GM18867 (cell line): Measurements from ENCODE around the gene KIF21A.
"Not testable (repeated sequence)": the region's sequence is repeated elsewhere in the genome, so short reads cannot be mapped to it uniquely, and the experiment has no call there.

Experiments
- ATAC-seq: cut with Tn5 transposase; IDR thresholded peaks from one replicate; pipeline ENCODE4 v1.9.1; 2021; ENCODE audit warnings: mild to moderate bottlenecking, moderate library complexity; ENCODE audit not compliant: unreplicated experiment

The KIF21A gene

DNA sequence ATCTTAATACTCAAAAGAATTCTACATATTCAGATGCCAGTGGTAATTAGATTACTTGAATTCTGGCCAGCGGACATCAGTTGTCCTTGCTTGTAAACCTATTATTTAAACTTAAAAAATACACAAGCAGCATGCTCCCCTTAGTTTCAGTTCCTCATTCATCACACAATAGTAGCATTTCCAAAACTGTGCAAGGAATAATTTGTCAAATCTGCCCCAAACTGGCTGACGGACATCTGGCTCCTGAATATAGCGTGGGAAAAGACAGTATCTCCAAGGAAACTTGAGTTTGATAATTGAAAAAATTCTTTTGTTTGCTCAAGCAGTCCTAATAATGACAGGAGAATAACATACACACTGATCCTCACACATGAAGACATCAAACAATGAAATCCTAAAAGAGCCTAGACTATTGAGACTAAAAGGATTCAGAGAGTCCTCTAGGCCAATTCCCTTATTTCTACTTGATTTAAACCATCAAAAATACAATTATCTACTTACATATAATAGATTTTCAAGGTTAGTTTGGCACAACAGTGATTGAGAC is 90.4 kb downstream of the KIF21A start:
- ATAC-seq, result no peak

DNA sequence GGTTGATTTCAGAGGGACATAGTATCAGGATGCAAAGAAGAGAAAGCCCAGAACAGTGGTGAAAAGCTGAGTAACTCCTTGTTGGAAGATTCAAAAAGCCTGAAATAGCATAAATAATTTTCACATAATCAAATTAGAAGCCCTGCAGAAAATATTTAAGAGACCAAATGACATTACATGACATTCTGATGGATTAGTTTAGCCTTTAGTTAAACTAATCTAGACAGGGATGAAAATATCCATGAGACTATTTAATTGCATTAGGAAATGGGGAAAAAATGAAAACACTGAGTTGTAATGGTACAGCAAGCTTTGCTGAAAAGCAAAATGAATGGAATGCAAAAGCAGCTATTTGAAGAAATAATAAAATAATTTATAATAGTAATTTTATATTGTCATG is 91.8 kb downstream of the KIF21A start:
- no peak for ATAC-seq

DNA sequence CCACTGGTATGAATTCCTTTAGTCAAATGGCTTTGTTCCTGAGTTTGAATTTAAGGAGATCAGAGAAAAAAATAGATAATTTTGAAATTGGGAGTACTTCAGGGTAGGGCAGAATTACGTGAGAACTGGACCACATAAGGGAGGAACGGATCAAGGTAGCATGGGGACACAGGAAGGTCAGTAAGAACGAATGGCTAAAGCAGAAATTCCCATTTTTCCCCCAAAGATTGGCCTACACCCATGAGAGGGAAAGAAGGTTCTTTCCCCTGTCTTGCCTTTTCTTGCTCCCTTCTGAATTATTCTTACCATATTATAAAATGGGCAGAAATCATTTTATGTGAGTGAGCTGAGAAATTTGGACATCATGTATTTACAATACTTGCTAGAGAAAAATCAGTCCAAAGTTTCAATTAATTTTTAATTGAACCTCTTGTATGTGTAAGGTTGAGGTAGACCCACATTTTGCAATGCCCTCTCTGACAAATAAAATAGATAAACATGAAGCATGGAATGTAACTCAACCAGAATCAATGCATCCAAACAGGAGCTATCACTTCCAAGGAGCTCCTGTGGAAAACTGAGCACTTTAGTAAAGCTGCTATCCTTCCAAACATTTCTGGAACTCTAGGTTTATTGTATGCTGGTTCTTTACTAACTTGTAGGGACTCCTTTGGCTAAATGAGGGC is 93.8 kb downstream of the KIF21A start:
- ATAC-seq, result no peak

DNA sequence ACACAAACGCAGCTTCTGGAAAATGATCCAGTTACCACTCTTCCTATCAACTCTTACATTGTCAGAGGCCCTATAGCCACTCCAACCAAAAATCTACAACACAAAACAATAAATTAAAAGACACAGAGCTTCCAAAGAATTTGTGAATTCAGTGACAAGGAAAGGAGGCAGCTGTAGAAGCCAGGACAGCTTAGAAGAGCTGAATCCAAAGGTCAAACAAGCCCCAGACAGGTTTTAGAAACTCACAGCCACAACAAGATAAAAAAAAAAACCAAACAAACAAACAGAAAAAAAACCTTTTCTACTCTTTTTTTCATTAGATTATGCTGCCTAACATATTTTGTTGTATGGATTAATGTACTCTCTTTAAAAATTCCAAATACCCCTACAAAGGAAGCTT is 94.4 kb downstream of the KIF21A start:
- no peak for ATAC-seq

DNA sequence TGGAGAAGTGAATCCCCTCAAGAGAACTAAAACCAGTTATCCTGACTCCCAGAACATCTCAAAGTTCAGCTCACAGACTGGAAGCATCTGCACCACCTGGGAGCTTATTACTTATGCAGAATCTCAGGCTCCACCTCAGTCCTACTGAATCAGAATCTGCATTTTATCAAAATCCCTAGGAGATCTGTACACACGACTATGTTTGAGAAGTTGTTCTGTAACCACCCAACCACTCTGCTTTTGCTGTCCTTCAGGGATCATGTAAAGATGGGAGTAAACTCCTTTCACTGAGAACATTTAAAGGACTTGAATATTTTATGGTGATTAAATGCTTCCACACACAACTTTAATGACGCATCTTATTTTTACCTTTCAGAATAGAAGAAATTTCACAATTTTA is 98.0 kb downstream of the KIF21A start:
- ATAC-seq, result no peak

DNA sequence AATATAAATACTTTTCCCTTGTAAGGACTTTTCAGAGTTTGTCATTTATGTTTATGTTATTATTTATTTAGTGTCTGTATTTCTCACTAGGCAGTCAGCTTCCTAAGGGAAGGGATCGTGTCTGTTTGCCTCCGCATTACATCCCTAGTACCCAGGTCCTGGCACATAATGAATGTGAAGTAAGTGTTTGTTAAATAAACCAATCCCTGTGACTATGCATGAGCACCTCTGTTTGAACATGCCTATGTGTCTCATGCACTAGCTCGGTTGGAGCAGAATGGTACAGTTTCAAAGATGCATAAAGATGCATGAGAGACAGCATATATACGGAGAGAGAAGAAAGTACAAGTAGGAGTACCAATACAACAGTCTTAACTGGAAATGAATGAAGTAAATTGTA is 99.3 kb downstream of the KIF21A start:
- no peak for ATAC-seq

DNA sequence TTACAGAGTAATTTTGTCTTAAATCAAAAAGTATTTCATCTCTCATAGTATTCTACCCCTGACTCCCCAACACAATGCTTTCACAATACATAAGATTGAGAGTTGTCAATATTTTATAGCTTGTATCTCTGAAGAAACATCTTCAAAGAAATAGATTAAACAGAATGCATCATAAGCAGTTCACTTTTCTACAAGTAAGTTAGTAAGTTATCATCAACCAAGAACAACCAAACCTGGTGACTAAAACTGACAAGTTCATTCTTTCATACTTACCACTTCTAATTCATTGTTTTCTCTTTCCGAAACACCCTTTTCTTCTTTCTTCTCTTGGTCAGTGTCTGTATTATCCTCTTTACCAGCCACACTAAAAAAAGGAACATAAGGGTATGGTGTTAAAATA is 101.2 kb downstream of the KIF21A start:
- no peak for ATAC-seq

DNA sequence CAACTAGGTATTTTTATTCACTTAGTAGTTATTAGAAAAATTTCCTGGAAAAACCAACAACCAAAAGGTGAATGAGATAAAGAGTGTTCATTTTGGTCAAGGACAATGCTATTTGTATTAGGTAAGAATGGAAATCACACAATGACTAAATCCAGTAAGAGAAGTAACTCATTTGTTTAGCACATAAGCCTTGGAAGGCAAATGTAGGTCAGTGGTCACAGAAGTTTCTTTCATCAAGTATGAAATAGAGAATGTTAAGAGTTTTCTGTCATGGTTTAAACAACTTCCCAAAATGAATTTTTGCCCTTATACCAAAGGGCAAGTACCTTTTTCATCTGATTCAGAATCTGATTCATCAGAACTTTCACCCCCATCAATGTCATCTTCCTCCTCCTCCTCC is 101.7 kb downstream of the KIF21A start:
- ATAC-seq, result peak; percentile 75

DNA sequence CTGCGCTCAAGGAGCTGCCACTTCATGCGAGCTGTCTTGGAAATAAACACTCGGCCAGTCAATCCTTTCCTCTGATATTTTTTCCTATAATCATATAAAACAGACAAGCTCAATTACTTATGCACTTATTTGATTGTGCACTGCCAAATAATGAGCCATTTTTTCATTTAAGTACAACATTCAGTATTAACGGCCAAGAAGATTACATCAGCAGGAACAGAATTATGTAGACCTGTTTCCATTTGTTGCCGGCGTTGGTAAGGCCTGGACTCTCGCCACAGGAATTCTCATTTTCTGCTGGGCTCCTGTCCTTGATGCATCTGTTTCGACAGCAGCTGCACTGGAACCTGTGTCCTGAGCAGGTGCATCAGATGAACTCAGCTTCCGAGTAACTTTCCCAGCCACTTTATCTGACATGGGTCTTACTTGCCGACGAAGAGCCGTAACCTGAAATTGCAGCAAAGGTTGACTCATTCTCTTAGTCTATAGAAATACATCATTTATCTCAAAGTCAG is 110.2 kb downstream of the KIF21A start:
- ATAC-seq, result no peak

DNA sequence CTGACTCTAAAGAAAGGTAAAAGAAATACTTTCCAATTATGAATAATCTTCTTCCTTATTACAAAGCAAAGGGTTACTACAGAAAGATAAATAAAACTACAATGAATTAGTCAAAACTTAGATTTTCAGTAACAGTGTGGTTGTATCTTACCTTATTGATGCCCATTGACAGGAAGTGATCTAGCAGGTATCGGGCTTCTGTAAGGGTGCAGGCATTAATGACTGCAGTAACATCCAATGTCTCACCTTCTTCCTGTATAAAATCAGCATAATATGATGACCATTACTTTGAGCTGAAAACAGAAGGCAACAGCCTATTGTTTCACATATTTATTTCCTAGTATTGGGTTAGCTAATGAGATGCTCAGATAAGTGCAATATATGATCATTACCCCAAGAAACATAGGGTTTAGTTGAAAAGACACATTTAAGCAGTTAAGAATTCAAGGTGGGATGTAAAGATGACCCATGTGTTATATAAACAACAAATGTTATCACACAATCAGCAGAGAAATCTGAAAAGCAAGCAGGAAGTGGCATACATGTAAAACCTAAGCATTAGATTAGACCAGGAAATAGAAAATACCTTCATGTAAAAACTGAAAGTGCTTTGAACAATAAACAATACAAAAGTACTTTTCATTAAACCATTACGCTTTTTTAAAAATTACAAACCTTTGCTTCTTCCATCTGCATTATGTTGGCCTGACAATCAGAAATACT is 111.2 kb downstream of the KIF21A start:
- no peak for ATAC-seq

DNA sequence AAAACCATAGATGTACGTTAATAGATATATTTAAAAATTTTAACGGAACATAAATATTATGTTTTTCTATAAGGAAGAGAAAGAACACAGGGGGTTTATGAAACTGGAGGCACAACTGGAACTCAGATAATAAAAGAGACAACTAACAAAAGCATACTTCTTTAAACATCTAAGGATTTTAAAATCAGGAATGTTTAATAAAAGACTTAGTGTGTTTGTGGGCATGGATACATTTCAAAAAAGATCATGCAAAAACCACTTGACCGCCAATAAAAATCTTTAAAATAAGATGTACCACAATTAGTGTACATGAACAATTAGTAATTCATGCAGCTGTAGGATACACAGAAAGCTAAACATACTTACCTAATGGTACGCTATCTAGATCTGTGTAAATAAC is 113.0 kb downstream of the KIF21A start:
- no peak for ATAC-seq

DNA sequence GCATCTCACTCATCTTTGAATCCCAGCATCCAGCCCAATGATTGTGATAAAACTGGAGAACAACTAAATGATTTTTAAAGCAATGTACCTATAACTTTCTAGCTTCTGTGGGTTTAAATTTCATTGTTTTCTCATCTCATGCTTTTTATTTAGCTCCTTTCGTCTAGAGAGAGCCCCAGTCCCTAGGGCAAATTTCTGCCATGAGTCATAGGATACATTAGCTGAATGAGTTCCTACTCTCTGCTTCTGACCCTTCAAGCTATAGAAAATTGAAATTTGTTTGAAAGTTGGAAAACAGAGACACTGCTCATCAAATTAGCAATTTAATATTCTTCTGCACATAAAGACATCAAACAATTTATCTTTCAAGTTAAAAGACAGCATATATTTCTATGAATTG is 113.9 kb downstream of the KIF21A start:
- ATAC-seq, result no peak

DNA sequence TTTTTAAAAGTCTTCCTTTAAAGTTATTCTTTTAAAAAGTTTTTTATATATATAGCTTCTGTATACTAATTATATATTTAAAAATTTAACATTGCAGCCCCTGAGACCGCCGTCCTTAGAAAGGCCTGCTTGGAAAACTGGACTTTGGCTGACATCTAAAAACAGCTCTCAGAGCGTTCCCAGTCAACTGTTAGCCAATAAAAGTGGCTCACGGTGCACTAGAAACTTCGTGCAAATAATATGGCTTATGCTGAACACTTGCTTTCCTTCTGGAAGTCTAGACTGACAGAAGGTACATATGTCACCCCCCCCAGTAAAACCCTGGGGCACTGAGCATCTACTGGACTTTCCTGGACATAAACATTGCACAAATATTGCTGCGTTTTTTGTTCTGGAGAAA is 115.0 kb downstream of the KIF21A start:
- no peak for ATAC-seq

DNA sequence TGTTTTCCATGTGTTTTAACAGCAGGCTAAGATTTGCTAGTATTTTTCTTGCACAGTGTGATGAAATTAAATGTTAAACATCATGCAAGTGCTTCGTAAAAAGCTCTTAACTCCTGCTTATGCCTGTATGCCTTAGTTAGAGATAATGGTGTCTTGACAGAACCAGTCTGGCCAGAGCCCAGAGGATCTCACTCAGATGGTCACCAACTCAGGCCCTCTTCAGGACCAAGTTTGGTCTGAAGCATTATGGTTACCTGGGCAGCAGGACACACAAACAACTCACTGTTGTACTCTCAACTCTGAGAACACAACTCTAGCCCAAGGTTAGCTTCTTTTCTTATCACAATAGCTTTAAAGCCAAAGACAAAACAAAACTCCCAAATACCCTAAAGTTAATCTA is 115.4 kb downstream of the KIF21A start:
- no peak for ATAC-seq

DNA sequence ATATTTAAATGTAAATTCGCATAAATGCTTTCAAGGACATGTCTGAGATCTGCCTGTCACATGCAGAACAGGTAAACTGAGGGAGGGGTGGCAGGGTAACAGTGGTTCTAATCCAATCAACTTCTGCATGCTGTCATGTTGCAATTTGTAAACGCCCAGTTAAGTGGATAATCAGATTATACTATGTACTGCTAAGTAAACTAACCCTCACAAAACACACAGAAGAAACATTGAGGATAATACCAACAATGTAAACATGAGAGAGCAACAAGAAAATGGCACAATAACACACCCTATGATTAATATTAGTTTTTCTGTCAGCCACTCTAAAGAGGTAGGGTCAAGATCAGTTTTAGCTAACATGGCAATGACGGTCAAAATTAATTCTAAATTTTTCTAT is 123.7 kb downstream of the KIF21A start:
- ATAC-seq, result no peak

DNA sequence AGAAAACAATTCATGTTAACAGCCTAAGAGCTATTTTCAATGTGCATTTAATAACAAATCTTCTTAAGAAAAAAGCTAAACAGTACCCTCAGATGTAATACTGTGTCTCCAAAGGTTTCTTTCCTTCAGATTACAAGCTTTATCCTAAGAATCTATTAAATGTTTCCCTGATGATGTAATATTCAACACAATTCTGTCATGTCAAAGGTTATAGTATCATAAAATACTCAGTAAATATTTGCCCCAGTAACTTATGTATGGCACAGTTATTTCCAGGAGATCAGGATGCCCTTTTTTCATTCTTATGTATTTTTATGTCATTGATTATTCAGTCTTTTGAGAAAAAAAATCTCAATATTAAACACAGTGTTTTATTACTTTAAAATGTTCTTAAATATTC is 128.4 kb downstream of the KIF21A start:
- ATAC-seq, result no peak

DNA sequence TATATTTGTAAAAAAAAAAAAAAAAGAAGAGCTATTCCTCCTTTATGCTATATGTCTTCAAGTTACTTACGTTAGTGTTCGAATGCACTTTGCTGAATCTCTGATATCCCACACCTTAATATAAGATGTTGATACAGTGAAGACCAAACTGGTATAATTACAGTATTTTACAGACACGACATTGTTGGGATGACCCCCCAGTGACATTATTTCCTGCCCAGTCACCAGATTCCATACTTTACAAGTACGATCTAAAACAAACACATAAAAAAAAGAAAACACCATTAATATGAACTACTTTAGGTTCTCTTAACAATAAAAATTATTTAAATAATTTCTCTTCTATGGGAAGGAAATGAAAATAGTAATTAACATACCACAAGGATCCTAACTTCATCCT is 133.4 kb downstream of the KIF21A start:
- no peak for ATAC-seq

DNA sequence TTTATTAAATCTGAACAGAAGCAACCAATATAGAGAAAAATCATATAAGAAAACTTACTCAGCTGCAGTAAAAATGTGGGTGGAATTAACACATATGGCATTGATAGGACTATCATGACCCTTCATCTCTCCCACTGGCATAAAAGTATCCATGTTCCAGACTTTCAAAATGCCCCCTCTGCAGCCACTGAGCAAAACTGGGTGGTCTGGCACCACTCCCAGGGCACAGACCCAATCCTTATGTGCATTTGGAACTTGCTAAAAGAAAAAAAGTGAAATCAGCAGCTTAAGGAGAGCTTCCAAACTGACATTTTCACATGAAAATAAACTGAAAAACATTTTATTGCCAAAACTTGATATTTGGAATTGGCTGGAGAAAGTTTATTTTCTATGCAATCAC is 141.5 kb downstream of the KIF21A start:
- ATAC-seq, result no peak

DNA sequence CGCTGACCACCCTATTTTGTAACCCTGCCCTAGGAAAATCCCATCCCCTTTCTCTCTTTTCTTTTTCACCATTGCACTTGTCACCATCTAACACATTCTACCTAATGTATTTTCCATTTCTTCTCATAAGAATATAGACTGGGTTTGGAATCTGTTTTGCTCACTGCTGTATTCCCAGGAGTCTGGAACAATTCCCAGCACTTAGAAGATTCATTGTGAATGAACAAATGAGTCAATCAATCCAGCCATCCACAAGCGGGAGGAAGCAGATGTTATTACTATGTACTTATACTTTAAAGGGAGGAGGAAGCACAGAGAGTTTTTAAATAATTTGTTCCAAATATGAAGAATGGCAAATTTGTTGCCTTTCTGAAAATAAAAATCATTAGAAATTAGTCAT is 142.1 kb downstream of the KIF21A start:
- no peak for ATAC-seq

DNA sequence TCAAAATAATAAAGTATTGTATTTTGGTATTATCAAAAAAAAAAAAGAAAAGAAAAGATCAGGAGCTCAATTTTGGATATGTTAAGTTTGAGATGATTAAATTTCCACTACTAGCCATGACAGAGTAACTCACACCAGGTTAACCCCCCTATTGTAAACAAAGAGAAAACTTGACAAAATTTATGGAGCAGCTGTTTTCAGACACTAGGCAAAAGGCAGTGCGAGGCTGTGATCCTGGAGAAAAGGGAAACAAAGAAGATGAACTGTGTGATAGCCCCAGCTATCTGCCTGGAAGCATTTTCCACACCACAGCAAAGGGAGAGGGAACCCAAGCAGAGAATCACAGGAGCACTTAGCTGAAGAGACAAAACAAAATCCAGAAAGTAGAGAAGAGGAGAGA is 145.0 kb downstream of the KIF21A start:
- no peak for ATAC-seq

DNA sequence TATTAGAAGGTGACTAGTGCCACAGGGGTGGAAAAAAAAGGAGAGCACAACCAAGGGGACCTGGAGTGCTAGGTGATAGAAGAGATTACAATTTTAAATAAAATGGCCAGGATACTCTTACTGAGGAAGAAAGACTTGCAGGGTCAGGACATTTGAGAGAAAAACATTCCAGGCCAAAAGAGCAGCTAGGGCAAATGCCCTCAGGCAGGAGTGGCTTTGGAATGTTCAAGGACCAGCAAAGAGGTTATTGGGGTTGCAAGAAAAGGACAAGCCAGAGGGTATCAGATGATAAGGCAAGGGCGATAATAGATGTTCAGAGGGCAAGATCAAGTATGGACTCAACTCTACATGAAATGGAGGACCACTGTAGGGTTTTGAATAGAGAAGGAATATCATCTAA is 146.4 kb downstream of the KIF21A start:
- no peak for ATAC-seq

DNA sequence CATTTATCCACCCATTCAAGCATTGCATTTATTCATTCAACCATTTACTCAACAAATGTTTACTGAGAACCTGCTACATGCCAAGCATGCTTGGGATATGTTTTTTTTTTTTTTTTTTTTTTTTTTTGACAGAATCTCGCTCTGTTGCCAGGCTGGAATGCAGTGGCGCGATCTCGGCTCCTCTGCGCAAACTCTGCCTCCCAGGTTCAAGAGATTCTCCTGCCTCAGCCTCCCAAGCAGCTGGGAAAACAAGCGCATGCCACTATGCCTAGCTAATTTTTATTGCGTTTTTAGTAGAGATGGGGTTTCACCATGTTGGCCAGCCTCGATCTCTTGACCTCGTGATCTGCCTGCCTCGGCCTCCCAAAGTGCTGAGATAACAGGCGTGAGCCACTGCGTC is 147.3 kb downstream of the KIF21A start:
- not testable (repeated sequence) for ATAC-seq
